ENCODE results near the gene ZMIZ2.
A peak's percentile ranks its signal among the peaks of the same experiment; 100 is the strongest.

ZMIZ2 gene

GRCh38 chr7:44798649-44799305, 50.1 kb downstream of the ZMIZ2 start:
- Histone ChIP-seq H3K4me3 (ENCODE audit: low read depth, low read length) (no peak overlapping the region), H2BK120ac (ENCODE audit: insufficient read depth, low read length, poor library complexity) (no peak overlapping the region), H3K9me3 (ENCODE audit: insufficient read depth, low read depth, low read length) (no peaks in the 10 kb centered on the region), H3K23ac (ENCODE audit: low read length) (no peak overlapping the region), H3K36me3 (ENCODE audit: control insufficient read depth in 1 of 2, insufficient read depth in 2 of 2, low read length in 2 of 2) (peaks cover 27 to 45% of the 10 kb centered on the region in 2 experiments), H3K79me1 (ENCODE audit: low read length) (peaks cover 10% of the 10 kb centered on the region), H3K79me2 (ENCODE audit: control insufficient read depth, insufficient read depth, low read length, poor library complexity) (peaks cover 13% of the 10 kb centered on the region), H3K18ac (ENCODE audit: low read length) (no peak overlapping the region), H4K8ac (ENCODE audit: low read depth, low read length) (no peak overlapping the region), H2AK5ac (ENCODE audit: low read length) (no peak overlapping the region), H3K27me3 (ENCODE audit: insufficient read depth, low read length) (no peaks in the 10 kb centered on the region), H2AFZ (ENCODE audit: insufficient read depth, low read length, poor library complexity) (no peak overlapping the region), H3K4ac (ENCODE audit: low read depth, low read length) (no peak overlapping the region), H3K27ac (ENCODE audit: low read depth, low read length) (no peak overlapping the region), H2BK5ac (ENCODE audit: low read depth, low read length, poor library complexity) (no peak overlapping the region), H4K12ac (ENCODE audit: low read depth, low read length) (no peak overlapping the region), H3K4me1 (ENCODE audit: control insufficient read depth in 1 of 2, insufficient read depth in 2 of 2, low read length in 2 of 2) (peaks cover 2 to 5% of the 10 kb centered on the region in 2 experiments), H3K14ac (ENCODE audit: low read length) (no peak overlapping the region), H2BK12ac (ENCODE audit: low read length) (no peak overlapping the region), H3K9ac (ENCODE audit: low read length) (no peak overlapping the region), H4K91ac (ENCODE audit: low read depth, low read length) (no peak overlapping the region), H3K4me2 (ENCODE audit: low read length) (peak overlapping the region; percentile 66)
- no CpG with 5 or more reads among the region's 2 CpGs for WGBS (ENCODE audit: extremely low coverage, insufficient coverage, insufficient read length)
- DNase-seq = peak; percentile 59 to 76

GRCh38 chr7:44799939-44800338, 51.3 kb downstream of the ZMIZ2 start:
- Histone ChIP-seq H3K27ac (ENCODE audit: low read depth, low read length) (no peak overlapping the region), H4K12ac (ENCODE audit: low read depth, low read length) (no peak overlapping the region), H3K4me3 (ENCODE audit: low read depth, low read length) (no peak overlapping the region), H3K18ac (ENCODE audit: low read length) (no peak overlapping the region), H3K4me1 (ENCODE audit: control insufficient read depth in 1 of 2, insufficient read depth in 2 of 2, low read length in 2 of 2) (peaks cover 2 to 5% of the 10 kb centered on the region in 2 experiments), H2AFZ (ENCODE audit: insufficient read depth, low read length, poor library complexity) (no peak overlapping the region), H3K79me2 (ENCODE audit: control insufficient read depth, insufficient read depth, low read length, poor library complexity) (peaks cover 13% of the 10 kb centered on the region), H3K27me3 (ENCODE audit: insufficient read depth, low read length) (no peaks in the 10 kb centered on the region), H2AK5ac (ENCODE audit: low read length) (no peak overlapping the region), H3K14ac (ENCODE audit: low read length) (no peak overlapping the region), H3K4ac (ENCODE audit: low read depth, low read length) (no peak overlapping the region), H3K4me2 (ENCODE audit: low read length) (no peak overlapping the region), H3K23ac (ENCODE audit: low read length) (no peak overlapping the region), H2BK5ac (ENCODE audit: low read depth, low read length, poor library complexity) (no peak overlapping the region), H3K9me3 (ENCODE audit: insufficient read depth, low read depth, low read length) (no peaks in the 10 kb centered on the region), H3K9ac (ENCODE audit: low read length) (no peak overlapping the region), H2BK12ac (ENCODE audit: low read length) (no peak overlapping the region), H3K36me3 (ENCODE audit: control insufficient read depth in 1 of 2, insufficient read depth in 2 of 2, low read length in 2 of 2) (peaks cover 30 to 49% of the 10 kb centered on the region in 2 experiments), H4K91ac (ENCODE audit: low read depth, low read length) (no peak overlapping the region), H3K79me1 (ENCODE audit: low read length) (peaks cover 10% of the 10 kb centered on the region), H2BK120ac (ENCODE audit: insufficient read depth, low read length, poor library complexity) (no peak overlapping the region), H4K8ac (ENCODE audit: low read depth, low read length) (no peak overlapping the region)
- no peak for DNase-seq
- WGBS (ENCODE audit: extremely low coverage, insufficient coverage, insufficient read length) = no CpG with 5 or more reads among the region's 4 CpGs

DNA sequence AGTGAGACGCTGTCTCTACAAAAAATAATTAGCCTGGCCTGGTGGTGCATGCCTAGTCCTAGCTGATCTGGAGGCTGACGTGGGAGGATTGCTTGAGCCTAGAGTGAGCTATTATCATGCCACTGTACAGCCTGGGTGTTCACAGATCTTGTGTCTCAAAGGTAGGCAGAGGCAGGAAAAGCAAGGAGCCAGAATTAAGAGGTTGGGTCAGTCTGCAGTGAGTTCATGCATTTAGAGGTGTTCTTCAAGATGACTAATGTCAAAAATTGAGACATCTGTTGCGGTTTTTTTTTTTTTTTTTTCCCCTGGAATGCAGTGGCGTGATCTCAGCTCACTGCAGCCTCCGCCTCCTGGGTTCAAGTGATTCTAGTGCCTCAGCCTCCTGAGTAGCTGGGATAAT, 53.2 kb downstream of the ZMIZ2 start:
- no peak overlapping the region for H3K18ac ChIP-seq (ENCODE audit: low read length)
- H3K4ac ChIP-seq (ENCODE audit: low read depth, low read length) = no peak overlapping the region
- no peak overlapping the region for H3K23ac ChIP-seq (ENCODE audit: low read length)
- H3K36me3 ChIP-seq (ENCODE audit: control insufficient read depth in 1 of 2, insufficient read depth in 2 of 2, low read length in 2 of 2) = peaks cover 32 to 49% of the 10 kb centered on the region in 2 experiments
- no peaks in the 10 kb centered on the region for H3K27me3 ChIP-seq (ENCODE audit: insufficient read depth, low read length)
- H3K79me2 ChIP-seq (ENCODE audit: control insufficient read depth, insufficient read depth, low read length, poor library complexity) = peaks cover 6% of the 10 kb centered on the region
- no peak overlapping the region for H3K14ac ChIP-seq (ENCODE audit: low read length)
- H2AFZ ChIP-seq (ENCODE audit: insufficient read depth, low read length, poor library complexity) = no peak overlapping the region
- no peak overlapping the region for H3K27ac ChIP-seq (ENCODE audit: low read depth, low read length)
- H3K79me1 ChIP-seq (ENCODE audit: low read length) = peaks cover 3% of the 10 kb centered on the region
- no peak overlapping the region for H4K91ac ChIP-seq (ENCODE audit: low read depth, low read length)
- H2BK5ac ChIP-seq (ENCODE audit: low read depth, low read length, poor library complexity) = no peak overlapping the region
- no peaks in the 10 kb centered on the region for H3K9me3 ChIP-seq (ENCODE audit: insufficient read depth, low read depth, low read length)
- no peak overlapping the region for H4K8ac ChIP-seq (ENCODE audit: low read depth, low read length)
- H2AK5ac ChIP-seq (ENCODE audit: low read length) = no peak overlapping the region
- H3K4me1 ChIP-seq (ENCODE audit: control insufficient read depth in 1 of 2, insufficient read depth in 2 of 2, low read length in 2 of 2) = peaks cover 2 to 5% of the 10 kb centered on the region in 2 experiments
- no peak overlapping the region for H3K9ac ChIP-seq (ENCODE audit: low read length)
- no peak overlapping the region for H3K4me3 ChIP-seq (ENCODE audit: low read depth, low read length)
- no peak overlapping the region for H2BK12ac ChIP-seq (ENCODE audit: low read length)
- no peak overlapping the region for H4K12ac ChIP-seq (ENCODE audit: low read depth, low read length)
- H3K4me2 ChIP-seq (ENCODE audit: low read length) = no peak overlapping the region
- no peak overlapping the region for H2BK120ac ChIP-seq (ENCODE audit: insufficient read depth, low read length, poor library complexity)
- peak in 1 of 2 donors; percentile 21 for DNase-seq
- no CpG with 5 or more reads among the region's 5 CpGs for WGBS (ENCODE audit: extremely low coverage, insufficient coverage, insufficient read length)

GRCh38 chr7:44802418-44803025, 53.9 kb downstream of the ZMIZ2 start:
- H2AFZ ChIP-seq (ENCODE audit: insufficient read depth, low read length, poor library complexity) = no peak overlapping the region
- no peak overlapping the region for H3K27ac ChIP-seq (ENCODE audit: low read depth, low read length)
- H3K79me1 ChIP-seq (ENCODE audit: low read length) = no peaks in the 10 kb centered on the region
- H3K79me2 ChIP-seq (ENCODE audit: control insufficient read depth, insufficient read depth, low read length, poor library complexity) = peaks cover 3% of the 10 kb centered on the region
- H4K12ac ChIP-seq (ENCODE audit: low read depth, low read length) = no peak overlapping the region
- no peak overlapping the region for H2BK120ac ChIP-seq (ENCODE audit: insufficient read depth, low read length, poor library complexity)
- no peaks in the 10 kb centered on the region for H3K9me3 ChIP-seq (ENCODE audit: insufficient read depth, low read depth, low read length)
- DNase-seq = no peak
- no peak overlapping the region for H3K14ac ChIP-seq (ENCODE audit: low read length)
- no peak overlapping the region for H3K18ac ChIP-seq (ENCODE audit: low read length)
- no peak overlapping the region for H3K4me3 ChIP-seq (ENCODE audit: low read depth, low read length)
- peaks cover 2 to 5% of the 10 kb centered on the region in 2 experiments for H3K4me1 ChIP-seq (ENCODE audit: control insufficient read depth in 1 of 2, insufficient read depth in 2 of 2, low read length in 2 of 2)
- no peak overlapping the region for H3K9ac ChIP-seq (ENCODE audit: low read length)
- no peaks in the 10 kb centered on the region for H3K27me3 ChIP-seq (ENCODE audit: insufficient read depth, low read length)
- no peak overlapping the region for H3K4me2 ChIP-seq (ENCODE audit: low read length)
- no peak overlapping the region for H4K8ac ChIP-seq (ENCODE audit: low read depth, low read length)
- H3K23ac ChIP-seq (ENCODE audit: low read length) = peak overlapping the region; percentile 99
- no peak overlapping the region for H3K4ac ChIP-seq (ENCODE audit: low read depth, low read length)
- H2BK12ac ChIP-seq (ENCODE audit: low read length) = no peak overlapping the region
- no peak overlapping the region for H2BK5ac ChIP-seq (ENCODE audit: low read depth, low read length, poor library complexity)
- no CpG with 5 or more reads among the region's 5 CpGs for WGBS (ENCODE audit: extremely low coverage, insufficient coverage, insufficient read length)
- H4K91ac ChIP-seq (ENCODE audit: low read depth, low read length) = no peak overlapping the region
- H3K36me3 ChIP-seq (ENCODE audit: control insufficient read depth in 1 of 2, insufficient read depth in 2 of 2, low read length in 2 of 2) = peaks cover 32 to 49% of the 10 kb centered on the region in 2 experiments
- H2AK5ac ChIP-seq (ENCODE audit: low read length) = no peak overlapping the region
